HG02870 (cell line): ENCODE measurements around the gene SYAP1.
"Not testable (repeated sequence)": the region's sequence is repeated elsewhere in the genome, so short reads cannot be mapped to it uniquely, and the experiment has no call there.

Source experiments
- ATAC-seq: cut with Tn5 transposase; IDR thresholded peaks from one replicate; pipeline ENCODE4 v1.9.1; 2021; ENCODE audit warnings: mild to moderate bottlenecking, moderate library complexity; ENCODE audit not compliant: unreplicated experiment

Gene SYAP1

DNA sequence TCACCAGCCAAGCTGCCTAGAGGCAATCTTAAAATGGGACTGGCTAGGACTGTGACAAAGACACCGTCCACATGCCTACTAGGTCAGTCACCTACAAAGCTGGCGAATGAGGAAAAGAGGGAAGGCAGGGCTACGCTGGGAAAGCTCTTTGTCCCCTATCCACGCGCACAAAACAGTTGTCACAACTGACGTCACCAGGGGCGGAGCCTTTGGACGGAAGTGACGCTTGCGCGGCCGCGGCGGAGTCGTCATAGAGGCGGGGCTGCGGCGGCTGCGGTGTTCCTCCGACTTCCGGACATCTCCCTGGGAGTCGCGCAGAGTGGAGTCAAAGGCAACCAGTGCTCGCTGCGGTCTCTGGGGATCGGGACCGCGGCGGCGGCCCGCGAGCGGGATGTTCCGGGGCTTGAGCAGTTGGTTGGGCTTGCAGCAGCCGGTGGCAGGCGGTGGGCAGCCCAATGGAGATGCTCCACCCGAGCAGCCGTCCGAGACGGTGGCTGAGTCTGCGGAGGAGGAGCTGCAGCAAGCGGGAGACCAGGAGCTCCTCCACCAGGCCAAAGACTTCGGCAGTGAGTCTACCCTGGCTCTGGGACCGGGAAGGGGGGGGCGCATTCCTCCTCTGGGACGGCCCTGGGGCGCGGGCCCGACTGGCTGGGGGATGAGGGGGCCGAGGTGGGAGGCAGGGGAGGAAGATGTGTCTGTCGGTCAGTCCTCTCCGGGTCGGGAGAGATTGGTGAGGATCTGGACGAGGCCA, at the start of gene SYAP1:
TSS of gene SYAP1 (plus strand) at position 279 of the 751 bp plus-strand sequence. CDS start at position 392, 113 bp downstream.
- ATAC-seq, result peak; percentile 99

- ATAC-seq, result peak; percentile 44
Observed at GRCh38 chrX:16671005-16671404, 48.4 kb upstream of the SYAP1 start.

DNA sequence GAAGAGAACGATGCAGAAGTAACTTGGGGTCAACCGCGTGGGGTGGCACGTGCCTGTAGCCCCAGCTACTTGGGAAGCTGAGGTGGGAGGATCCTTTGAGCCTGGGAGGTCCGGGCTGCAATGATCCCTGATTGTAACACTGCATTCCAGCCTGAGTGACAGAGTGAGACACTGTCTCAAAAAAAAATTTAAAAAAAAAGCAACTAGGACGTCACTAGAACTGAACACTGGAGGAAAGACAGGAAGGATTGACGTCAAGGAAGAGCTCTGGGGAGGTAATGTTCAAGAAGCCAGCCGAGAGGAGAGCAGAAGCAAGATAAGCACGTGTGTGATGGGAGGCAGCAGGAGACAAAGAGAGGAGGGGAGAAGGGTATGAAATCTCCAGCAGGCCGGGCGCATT, 40.7 kb upstream of the SYAP1 start:
- no peak for ATAC-seq

- ATAC-seq, result no peak
Observed at GRCh38 chrX:16683007-16683664, 36.3 kb upstream of the SYAP1 start.

DNA sequence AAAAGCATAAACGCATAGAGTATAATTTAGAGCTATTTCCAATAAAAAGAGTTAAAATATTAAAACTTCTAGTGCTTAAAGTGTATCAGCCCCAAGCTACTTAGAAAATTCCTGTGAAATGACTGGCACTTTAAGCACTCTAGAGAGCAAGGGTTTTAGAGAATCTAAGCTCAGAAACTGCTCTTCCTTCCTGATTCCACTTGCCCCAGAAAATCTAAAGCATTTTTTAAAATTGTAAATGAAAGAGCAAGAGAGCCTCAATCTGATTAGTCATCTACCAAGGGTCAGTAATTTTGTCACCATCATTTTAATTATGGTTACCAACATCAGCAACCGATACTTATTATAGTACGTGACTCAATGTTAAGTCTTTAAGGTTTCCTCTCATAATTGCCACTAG, 31.9 kb upstream of the SYAP1 start:
- no peak for ATAC-seq

DNA sequence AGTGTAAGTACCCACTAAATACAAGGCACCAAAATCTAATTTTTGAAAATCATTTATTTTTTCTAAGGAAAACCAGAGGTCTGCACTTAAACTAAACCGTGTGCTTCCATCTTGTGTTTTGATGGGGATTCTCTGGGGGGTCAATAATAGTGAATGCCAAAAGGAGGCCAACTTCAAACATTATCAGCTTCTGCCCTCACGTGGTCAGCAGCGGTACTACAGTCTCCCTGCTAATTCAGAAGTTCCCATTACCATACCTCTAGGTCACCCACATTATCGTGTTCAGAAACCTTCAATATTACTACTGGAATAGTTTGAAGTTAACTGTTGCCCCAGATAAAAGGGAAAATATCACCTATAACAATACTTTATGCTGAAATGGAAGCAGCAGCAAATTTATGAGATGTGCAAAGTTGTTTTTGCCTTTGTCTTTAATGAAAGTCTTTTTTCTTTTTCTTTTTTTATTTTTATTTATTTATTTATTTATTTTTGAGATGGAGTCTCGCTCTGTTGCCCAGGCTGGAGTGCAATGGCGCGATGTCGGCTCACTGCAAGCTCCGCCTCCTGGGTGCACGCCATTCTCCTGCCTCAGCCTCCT, 24.2 kb upstream of the SYAP1 start:
- peak; percentile 74 for ATAC-seq

- no peak for ATAC-seq
Observed at GRCh38 chrX:16696956-16697355, 22.5 kb upstream of the SYAP1 start.

GRCh38 chrX:16699389-16699788, 20.0 kb upstream of the SYAP1 start:
- no peak for ATAC-seq

GRCh38 chrX:16700734-16701133, 18.7 kb upstream of the SYAP1 start:
- no peak for ATAC-seq

DNA sequence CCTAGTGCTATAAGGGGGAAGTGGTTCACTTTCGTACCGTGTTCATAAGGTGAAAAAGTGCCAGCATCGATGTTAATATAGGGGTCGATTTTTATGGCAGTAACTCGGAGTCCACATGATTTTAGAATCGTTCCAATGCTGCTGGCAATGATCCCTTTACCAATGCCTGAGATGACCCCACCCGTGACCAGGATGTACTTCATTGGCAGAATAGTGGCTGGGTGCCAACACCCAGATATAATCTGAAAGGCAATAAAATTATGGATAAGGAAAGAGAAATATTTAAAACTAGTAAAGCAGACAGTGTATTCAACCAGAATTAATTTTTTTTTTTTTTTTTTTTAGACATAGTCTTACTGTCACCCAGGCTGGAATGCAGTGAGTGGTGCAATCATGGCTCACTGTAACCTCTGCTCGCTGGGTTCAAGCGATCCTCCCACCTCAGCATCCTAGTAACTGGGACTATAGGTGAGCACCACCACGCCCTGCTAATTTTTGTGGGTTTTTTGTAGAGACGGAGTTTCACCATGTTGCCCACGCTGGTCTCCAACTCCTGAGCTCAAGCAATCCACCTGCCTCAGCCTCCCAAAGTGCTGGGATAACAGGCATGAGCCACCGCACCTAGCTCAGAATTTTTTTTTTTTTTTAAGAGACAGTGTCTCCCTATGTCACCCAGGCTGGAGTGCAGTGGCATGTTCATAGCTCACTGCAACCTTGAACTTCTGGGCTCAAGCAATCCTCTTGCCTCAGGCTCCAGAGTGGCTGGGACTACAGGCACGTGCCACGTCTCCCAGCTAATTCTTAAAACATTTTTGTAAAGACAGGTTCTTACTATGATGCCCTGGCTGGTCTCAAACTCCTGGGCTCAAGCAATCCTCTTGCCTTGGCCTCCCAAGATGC, 16.5 kb upstream of the SYAP1 start:
- ATAC-seq, result no peak

DNA sequence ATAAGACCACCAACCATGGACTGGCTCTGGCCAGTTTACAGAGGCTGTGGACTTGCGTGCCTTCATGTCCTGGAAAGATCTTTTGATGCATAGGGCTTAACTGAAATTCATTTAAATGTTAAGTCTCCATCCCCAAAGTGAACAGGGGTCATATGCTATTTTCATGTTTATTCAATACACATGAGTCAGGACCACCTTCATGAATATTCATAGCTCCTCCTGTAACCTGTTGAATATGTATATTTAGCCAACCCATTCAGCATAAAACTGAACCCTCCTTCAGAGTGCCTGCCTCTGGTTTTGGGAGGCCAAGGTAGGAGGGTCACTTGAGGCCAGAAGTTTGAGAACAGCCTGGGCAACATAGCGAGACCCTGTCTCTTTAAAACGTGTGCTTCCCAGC, 14.0 kb upstream of the SYAP1 start:
- peak; percentile 19 for ATAC-seq

- no peak for ATAC-seq
Observed at GRCh38 chrX:16708016-16708415, 11.4 kb upstream of the SYAP1 start.

- peak; percentile 30 for ATAC-seq
Observed at GRCh38 chrX:16711219-16711811, 8.1 kb upstream of the SYAP1 start.

DNA sequence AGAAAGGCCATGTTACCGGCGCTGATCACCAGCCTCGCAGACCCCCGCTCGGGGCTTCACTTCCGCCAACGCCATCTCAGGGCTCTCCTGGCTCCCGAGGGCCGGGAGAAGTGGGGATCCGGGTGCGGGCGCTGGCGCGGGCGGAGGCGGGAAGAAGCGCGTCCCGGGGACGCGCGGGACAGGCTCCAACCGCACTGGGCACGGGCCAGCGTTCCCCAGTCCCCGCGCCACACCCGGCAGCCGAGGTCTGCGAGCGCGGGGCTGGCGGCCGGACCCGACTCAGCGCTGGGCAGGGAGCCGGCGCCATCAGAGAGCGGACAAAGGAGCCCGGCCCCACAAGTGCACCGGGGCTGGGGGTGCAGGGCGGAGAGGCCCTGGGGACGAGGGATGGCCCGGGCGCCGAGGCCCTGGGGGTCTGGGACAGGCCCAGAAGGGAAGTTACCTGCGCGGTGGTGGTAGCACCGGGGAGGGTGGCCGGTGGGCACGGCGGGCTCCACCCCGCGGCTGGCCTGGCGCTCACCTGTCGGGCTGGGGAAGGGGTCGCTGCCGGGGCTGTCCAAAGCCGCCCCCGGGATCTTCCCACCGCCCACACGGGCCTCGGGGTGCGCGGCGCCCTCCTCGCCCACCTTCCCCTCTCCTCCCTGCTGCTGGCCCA, 7.4 kb upstream of the SYAP1 start:
- ATAC-seq, result peak; percentile 24

DNA sequence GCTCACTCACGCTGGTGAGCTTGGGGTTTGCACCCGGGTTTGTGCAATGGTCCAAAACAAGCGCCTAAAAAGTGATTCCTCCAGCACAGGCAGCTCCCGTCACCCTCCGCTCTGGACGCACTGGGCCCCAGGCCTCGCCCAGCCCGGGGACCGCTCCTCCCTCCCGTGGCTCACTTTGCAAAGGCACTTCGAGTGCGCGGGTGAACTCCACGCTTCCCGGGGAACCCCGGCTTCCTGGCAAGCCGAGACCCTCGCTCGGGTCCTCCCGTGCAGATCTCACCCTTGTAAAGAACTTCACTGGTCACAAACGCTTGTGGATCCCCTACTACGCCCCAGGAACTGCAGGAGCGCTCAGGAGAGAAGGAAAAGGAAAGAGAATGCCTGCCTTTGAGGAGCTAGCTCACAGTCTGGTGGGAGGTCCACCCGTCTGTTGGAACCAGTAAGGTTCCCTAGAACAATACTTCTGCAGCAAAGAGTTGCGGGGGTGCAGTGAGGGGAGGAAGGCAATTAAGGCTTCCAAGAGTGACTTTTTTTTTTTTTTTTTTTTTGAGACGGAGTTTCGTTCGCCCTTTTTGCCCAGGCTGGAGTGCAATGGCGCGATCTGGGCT, 6.8 kb upstream of the SYAP1 start, which contains the start of gene CTPS2:
TSS of gene CTPS2 (minus strand) at position 122 of the 608 bp plus-strand sequence. CDS start 9,767 bp downstream, outside the sequence.
- ATAC-seq, result peak; percentile 68

- no peak for ATAC-seq
Observed at GRCh38 chrX:16714504-16714903, 4.9 kb upstream of the SYAP1 start.

- not testable (repeated sequence) for ATAC-seq
Observed at GRCh38 chrX:16715638-16716037, 3.8 kb upstream of the SYAP1 start.

GRCh38 chrX:16716451-16716850, 3.0 kb upstream of the SYAP1 start:
- not testable (repeated sequence) for ATAC-seq

GRCh38 chrX:16718824-16719333, 533 bp upstream of the SYAP1 start:
- ATAC-seq, result peak; percentile 30
